Ovary (tissue), 9 donors: ENCODE data around the gene SLC9A1. TPM values are rescaled to one million over a fixed set of nuclear protein-coding genes. Genes with fewer than 3 reads are reported as not detected.
"Not testable (repeated sequence)": the region's sequence is repeated elsewhere in the genome, so short reads cannot be mapped to it uniquely, and the experiment has no call there.

Experiments used
- DNase-seq, 5 donors: peaks; one replicate each; pipeline ENCODE4 v3.0.0-alpha.2; 2019 to 2020
- H3K27ac ChIP-seq, 2 donors: fragments of 200-600 bp; one replicate each; pipeline versions ENCODE4 v1.5.1 to v1.8.0; 2019 to 2022
- H3K27me3 ChIP-seq: fragments of 200-600 bp; one replicate; pipeline ENCODE4 v1.8.0; 2022
- H3K36me3 ChIP-seq: fragments of 200-600 bp; sonication (generic); one replicate; pipeline ENCODE4 v1.5.1; 2019
- H3K4me1 ChIP-seq: one replicate; pipeline ENCODE4 v1.8.1; 2013; ENCODE audit warnings: mild to moderate bottlenecking, moderate library complexity; ENCODE audit not compliant: insufficient read depth
- H3K4me3 ChIP-seq: fragments of 200-600 bp; sonication (generic); one replicate; pipeline ENCODE4 v1.5.1; 2017
- H3K9me3 ChIP-seq, 2 donors: fragments of 200-600 bp in 1 of 2; sonication (generic) in 1 of 2; one replicate each; pipeline versions ENCODE4 v1.5.1 to v1.8.1; 2013 to 2019; ENCODE audit warnings: mild to moderate bottlenecking in 1 of 2, moderate library complexity in 1 of 2
- CTCF ChIP-seq, 3 donors: fragments of 450-650 bp in 2 of 3; fragments of 200-600 bp in 1 of 3; IDR thresholded peaks; one replicate each; pipeline versions ENCODE4 v1.5.1 to v1.8.0; 2016 to 2022; ENCODE audit warnings: antibody characterized with exemption in 3 of 3, mild to moderate bottlenecking in 1 of 3
- EP300 ChIP-seq: sonication (generic); formaldehyde crosslinking; IDR thresholded peaks from one replicate; pipeline ENCODE4 v1.6.1; 2017; ENCODE audit warnings: antibody characterized with exemption
- POLR2A ChIP-seq: fragments of 450-650 bp; IDR thresholded peaks from one replicate; pipeline ENCODE4 v1.6.1; 2017; ENCODE audit warnings: antibody characterized with exemption, mild to moderate bottlenecking, moderate library complexity
- WGBS, 3 donors: extraction: QIAGEN DNeasy Blood & Tissue Kit in 1 of 3; methylation state at CpG; one replicate each; pipeline versions ENCODE4 v1.1.5 to v1.1.7; 2013 to 2017; 5-methylcytosine and 5-hydroxymethylcytosine counted together
- intact Hi-C, 4 donors: fragments of 100-400 bp; cut with DNase I; formaldehyde crosslinking; loops; one replicate each; pipeline versions ENCODE4 v1.11.0 to v1.15.1; 2022 to 2023
- polyA plus RNA-seq, 2 donors: library from polyadenylated mRNA; stranded (reverse); fragments of 200-250 nt in 1 of 2; fragments of 350-450 nt in 1 of 2; fragmentation: Illumina TruSeq in 1 of 2; extraction: RNeasy Lipid Tissue Mini Kit (QIAGEN cat#74804) in 1 of 2; gene quantifications; one replicate each; pipeline ENCODE4 v1.2.3, GENCODE V29; 2013 to 2014
- total RNA-seq, 7 donors: library from RNA; depleted of rRNA in 2 of 7; stranded (reverse); fragments of >200 nt in 2 of 7; fragmentation: NEBNext Ultra II Directional in 3 of 7; extraction: Animal tissue kit (Norgen Biotek cat#: 25700) in 3 of 7; gene quantifications; one replicate each; pipeline versions ENCODE4 v1.1.0 to v1.2.4, GENCODE V29; 2016 to 2023
- donor health status: DM: no; HTN: no; CAD: no; lungs with moderate emphysema.
- donor health status: DM: no; HTN: no; CAD: no.
- donor health status: Bipolar disorder and iron deficiency.
- donor health status: DM: yes; HTN: yes; CAD: no.
- donor health status: DM: no; HTN: no; CAD: no.
- donor health status: DM: yes; HTN: yes; CAD: no.

SLC9A1 gene
- total and polyA plus RNA-seq, 9 donors = 8.6 to 33.7 (median 14.8) TPM

- TF ChIP-seq POLR2A = no peak
- H3K36me3 ChIP-seq = no peaks in the 10 kb centered on the region
Measured at GRCh38 chr1:27127419-27127818, 27.5 kb downstream of the SLC9A1 start.

GRCh38 chr1:27126391-27126790 lies 28.5 kb downstream of the SLC9A1 start:
- no peak for TF ChIP-seq EP300
- TF ChIP-seq POLR2A = no peak
- Histone ChIP-seq H3K9me3 (no peaks in the 10 kb centered on the region), H3K36me3 (no peaks in the 10 kb centered on the region), H3K4me1 (no peaks in the 10 kb centered on the region), H3K27ac (no peak overlapping the region), H3K4me3 (no peak overlapping the region), H3K27me3 (no peaks in the 10 kb centered on the region)
- 89 to 95% (median 93%) methylated on average over 5 of the region's 5 CpGs for WGBS, 3 donors
- DNase-seq = no peak
- intact Hi-C loops = no loop called here

More at GRCh38 chr1:27127419-27127818, 27.5 kb downstream of the SLC9A1 start:
- no peak overlapping the region for H3K4me3 ChIP-seq
- intact Hi-C loops = no loop called here
- no peaks in the 10 kb centered on the region for H3K9me3 ChIP-seq
- no peak for DNase-seq
- H3K27me3 ChIP-seq = no peaks in the 10 kb centered on the region
- no peaks in the 10 kb centered on the region for H3K4me1 ChIP-seq
- 91 to 95% (median 93%) methylated on average over 3 of the region's 3 CpGs for whole genome bisulfite sequencing, 3 donors
- no peak overlapping the region for H3K27ac ChIP-seq

GRCh38 chr1:27125125-27125524 lies 29.8 kb downstream of the SLC9A1 start:
- H3K27me3 ChIP-seq, DNase-seq, H3K27ac ChIP-seq, H3K9me3 ChIP-seq, intact Hi-C loops, H3K4me1 ChIP-seq, H3K36me3 ChIP-seq, H3K4me3 ChIP-seq: not testable (repeated sequence)
- 97 to 99% (median 98%) methylated on average over 5 of the region's 5 CpGs for WGBS, 3 donors

GRCh38 chr1:27124405-27124804 lies 30.5 kb downstream of the SLC9A1 start:
- Histone ChIP-seq H3K4me1 (no peaks in the 10 kb centered on the region), H3K9me3 (no peaks in the 10 kb centered on the region), H3K4me3 (no peak overlapping the region), H3K27me3 (no peaks in the 10 kb centered on the region), H3K27ac (no peak overlapping the region), H3K36me3 (no peaks in the 10 kb centered on the region)
- 75 to 87% (median 77%) methylated on average over 3 of the region's 3 CpGs for WGBS, 3 donors
- TF ChIP-seq POLR2A = no peak
- TF ChIP-seq EP300 = no peak
- no peak for TF ChIP-seq CTCF (IDR thresholded peaks at IDR 0.05)
- no peak for DNase-seq
- intact Hi-C loops = no loop called here

- WGBS, 3 donors = 61 to 73% (median 67%) methylated on average over 4 of the region's 4 CpGs
- peaks cover 10% of the 10 kb centered on the region for H3K4me1 ChIP-seq
Measured at GRCh38 chr1:27122652-27123051, 32.3 kb downstream of the SLC9A1 start.

More at GRCh38 chr1:27122652-27123051, 32.3 kb downstream of the SLC9A1 start:
- TF ChIP-seq CTCF (IDR thresholded peaks at IDR 0.05) (no peak), POLR2A (no peak), EP300 (no peak)
- H3K4me3 ChIP-seq = no peak overlapping the region
- no peaks in the 10 kb centered on the region for H3K36me3 ChIP-seq
- peak in 1 of 5 donors; percentile 44 for DNase-seq
- H3K27ac ChIP-seq = no peak overlapping the region
- H3K9me3 ChIP-seq = no peaks in the 10 kb centered on the region
- H3K27me3 ChIP-seq = no peaks in the 10 kb centered on the region
- intact Hi-C loops = no loop called here
